IMR-90 (cell line): ENCODE measurements around the gene ACVR1.
"Not testable (repeated sequence)": the region's sequence is repeated elsewhere in the genome, so short reads cannot be mapped to it uniquely, and the experiment has no call there.

Source experiments
- CEBPB ChIP-seq: IDR thresholded peaks from 2 replicates; pipeline ENCODE4 v1.6.1; 2012; ENCODE audit warnings: low read depth, low read length, improper control_type of control experiment
- FOS ChIP-seq: fragments of 150-350 bp; IDR thresholded peaks from 2 replicates; pipeline ENCODE4 v1.6.1; 2016; ENCODE audit warnings: low read depth, low read length
- MXI1 ChIP-seq: IDR thresholded peaks from 2 replicates; pipeline ENCODE4 v1.6.1; 2012; ENCODE audit warnings: low read depth, mild to moderate bottlenecking, low read length, moderate library complexity, borderline replicate concordance
- POLR2A ChIP-seq: IDR thresholded peaks from 2 replicates; pipeline ENCODE4 v1.6.1; 2012; ENCODE audit warnings: mild to moderate bottlenecking, low read depth, low read length
- RCOR1 ChIP-seq: IDR thresholded peaks from 2 replicates; pipeline ENCODE4 v1.6.1; 2012; ENCODE audit warnings: mild to moderate bottlenecking, low read length, improper control_type of control experiment; ENCODE audit not compliant: insufficient replicate concordance
- TF ChIP-seq, protein P1 (sequence below): conservative IDR thresholded peaks from 2 replicates; pipeline ENCODE4 v1.5.1; 2012; ENCODE audit warnings: mild to moderate bottlenecking, low read depth, low read length, improper control_type of control experiment
- TF ChIP-seq, protein P2 (sequence below): fragments of 150-350 bp; IDR thresholded peaks from 2 replicates; pipeline ENCODE4 v1.6.1; 2017; ENCODE audit warnings: mild to moderate bottlenecking, antibody characterized with exemption, low read length, low read depth
- TF ChIP-seq, protein P3 (sequence below): fragments of 150-350 bp; IDR thresholded peaks from 2 replicates; pipeline ENCODE4 v1.6.1; 2016; ENCODE audit warnings: low read depth, mild to moderate bottlenecking, low read length, moderate library complexity, borderline replicate concordance

DNA sequence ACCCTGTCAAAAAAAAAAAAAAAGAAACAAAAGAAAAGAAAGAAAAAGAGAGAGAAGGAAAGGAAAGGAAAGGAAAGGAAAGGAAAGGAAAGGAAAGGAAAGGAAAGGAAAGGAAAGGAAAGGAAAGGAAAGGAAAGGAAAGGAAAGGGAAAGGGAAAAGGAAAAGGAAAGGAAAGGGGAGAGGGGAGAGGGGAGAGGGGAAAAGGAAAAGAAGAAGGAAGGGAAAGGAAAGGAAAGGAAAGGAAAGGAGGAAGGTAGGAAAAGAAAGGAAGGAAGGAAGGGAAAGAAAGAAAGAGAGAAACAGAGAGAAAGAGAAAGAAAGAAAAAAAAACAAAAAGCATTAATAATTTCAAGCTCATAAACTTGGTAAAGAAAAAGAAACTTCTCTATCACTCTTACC, 49.5 kb downstream of the ACVR1 start:
- TF ChIP-seq, protein P1, sequence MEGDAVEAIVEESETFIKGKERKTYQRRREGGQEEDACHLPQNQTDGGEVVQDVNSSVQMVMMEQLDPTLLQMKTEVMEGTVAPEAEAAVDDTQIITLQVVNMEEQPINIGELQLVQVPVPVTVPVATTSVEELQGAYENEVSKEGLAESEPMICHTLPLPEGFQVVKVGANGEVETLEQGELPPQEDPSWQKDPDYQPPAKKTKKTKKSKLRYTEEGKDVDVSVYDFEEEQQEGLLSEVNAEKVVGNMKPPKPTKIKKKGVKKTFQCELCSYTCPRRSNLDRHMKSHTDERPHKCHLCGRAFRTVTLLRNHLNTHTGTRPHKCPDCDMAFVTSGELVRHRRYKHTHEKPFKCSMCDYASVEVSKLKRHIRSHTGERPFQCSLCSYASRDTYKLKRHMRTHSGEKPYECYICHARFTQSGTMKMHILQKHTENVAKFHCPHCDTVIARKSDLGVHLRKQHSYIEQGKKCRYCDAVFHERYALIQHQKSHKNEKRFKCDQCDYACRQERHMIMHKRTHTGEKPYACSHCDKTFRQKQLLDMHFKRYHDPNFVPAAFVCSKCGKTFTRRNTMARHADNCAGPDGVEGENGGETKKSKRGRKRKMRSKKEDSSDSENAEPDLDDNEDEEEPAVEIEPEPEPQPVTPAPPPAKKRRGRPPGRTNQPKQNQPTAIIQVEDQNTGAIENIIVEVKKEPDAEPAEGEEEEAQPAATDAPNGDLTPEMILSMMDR: not testable (repeated sequence)
- not testable (repeated sequence) for TF ChIP-seq CEBPB, POLR2A, RCOR1, MXI1, FOS
- TF ChIP-seq, protein P2, sequence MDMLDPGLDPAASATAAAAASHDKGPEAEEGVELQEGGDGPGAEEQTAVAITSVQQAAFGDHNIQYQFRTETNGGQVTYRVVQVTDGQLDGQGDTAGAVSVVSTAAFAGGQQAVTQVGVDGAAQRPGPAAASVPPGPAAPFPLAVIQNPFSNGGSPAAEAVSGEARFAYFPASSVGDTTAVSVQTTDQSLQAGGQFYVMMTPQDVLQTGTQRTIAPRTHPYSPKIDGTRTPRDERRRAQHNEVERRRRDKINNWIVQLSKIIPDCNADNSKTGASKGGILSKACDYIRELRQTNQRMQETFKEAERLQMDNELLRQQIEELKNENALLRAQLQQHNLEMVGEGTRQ: not testable (repeated sequence)
- TF ChIP-seq, protein P3, sequence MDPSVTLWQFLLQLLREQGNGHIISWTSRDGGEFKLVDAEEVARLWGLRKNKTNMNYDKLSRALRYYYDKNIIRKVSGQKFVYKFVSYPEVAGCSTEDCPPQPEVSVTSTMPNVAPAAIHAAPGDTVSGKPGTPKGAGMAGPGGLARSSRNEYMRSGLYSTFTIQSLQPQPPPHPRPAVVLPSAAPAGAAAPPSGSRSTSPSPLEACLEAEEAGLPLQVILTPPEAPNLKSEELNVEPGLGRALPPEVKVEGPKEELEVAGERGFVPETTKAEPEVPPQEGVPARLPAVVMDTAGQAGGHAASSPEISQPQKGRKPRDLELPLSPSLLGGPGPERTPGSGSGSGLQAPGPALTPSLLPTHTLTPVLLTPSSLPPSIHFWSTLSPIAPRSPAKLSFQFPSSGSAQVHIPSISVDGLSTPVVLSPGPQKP: not testable (repeated sequence)
